Sigmoid colon (tissue), 7 donors: Measurements from ENCODE around the gene GDF7. TPM values are rescaled to one million over a fixed set of nuclear protein-coding genes. Genes with fewer than 3 reads are reported as not detected.

Experiments
- DNase-seq: peaks from one replicate; pipeline ENCODE4 v3.0.0-alpha.2; 2019
- H3K27ac ChIP-seq, 4 donors: fragments of 200-600 bp; sonication (generic); one replicate each; pipeline ENCODE4 v1.5.1; 2016 to 2019; ENCODE audit warnings: mild to moderate bottlenecking in 1 of 4
- H3K27me3 ChIP-seq, 3 donors: fragments of 200-600 bp; sonication (generic); one replicate each; pipeline ENCODE4 v1.5.1; 2019; ENCODE audit warnings: mild to moderate bottlenecking in 1 of 3
- H3K36me3 ChIP-seq, 4 donors: fragments of 200-600 bp; sonication (generic); one replicate each; pipeline ENCODE4 v1.5.1; 2016 to 2019
- H3K4me1 ChIP-seq, 4 donors: fragments of 200-600 bp; sonication (generic); one replicate each; pipeline ENCODE4 v1.5.1; 2017 to 2019
- H3K4me3 ChIP-seq, 4 donors: fragments of 200-600 bp; sonication (generic); one replicate each; pipeline ENCODE4 v1.5.1; 2017 to 2019; ENCODE audit warnings: mild to moderate bottlenecking in 2 of 4, moderate library complexity in 1 of 4
- H3K9me3 ChIP-seq, 4 donors: fragments of 200-600 bp in 3 of 4; sonication (generic) in 3 of 4; one replicate each; pipeline versions ENCODE4 v1.5.1 to v1.6.1; 2013 to 2019
- CTCF ChIP-seq, 4 experiments: fragments of 450-650 bp in 3 of 4; fragments of 200-600 bp in 1 of 4; IDR thresholded peaks; one replicate each; pipeline ENCODE4 v1.5.1; 2016 to 2019; ENCODE audit warnings: antibody characterized with exemption in 4 of 4, mild to moderate bottlenecking in 3 of 4, moderate library complexity in 2 of 4
- EP300 ChIP-seq, 4 donors: sonication (generic); formaldehyde crosslinking; IDR thresholded peaks; one replicate each; pipeline ENCODE4 v1.6.1; 2017; ENCODE audit warnings: antibody characterized with exemption in 4 of 4
- POLR2A ChIP-seq, 2 donors: fragments of 450-650 bp; IDR thresholded peaks; one replicate each; pipeline ENCODE4 v1.6.1; 2016; ENCODE audit warnings: antibody characterized with exemption in 2 of 2, mild to moderate bottlenecking in 2 of 2, moderate library complexity in 2 of 2
- POLR2AphosphoS5 ChIP-seq, 4 donors: sonication (generic); formaldehyde crosslinking; IDR thresholded peaks; one replicate each; pipeline ENCODE4 v1.6.1; 2017; ENCODE audit warnings: antibody characterized with exemption in 4 of 4
- WGBS, 2 donors: extraction: QIAGEN DNeasy Blood & Tissue Kit; methylation state at CpG; one replicate each; pipeline ENCODE4 v1.1.7; 2013; 5-methylcytosine and 5-hydroxymethylcytosine counted together
- intact Hi-C: fragments of 100-400 bp; cut with DNase I; formaldehyde crosslinking; loops from one replicate; pipeline ENCODE4 v1.15.1; 2023
- polyA plus RNA-seq, 3 donors: library from polyadenylated mRNA; stranded (reverse); fragments of 200-250 nt; gene quantifications; one replicate each; pipeline ENCODE4 v1.2.3, GENCODE V29; 2013
- total RNA-seq, 4 donors: library from RNA; depleted of rRNA; stranded (reverse); fragments of >200 nt; gene quantifications; one replicate each; pipeline ENCODE4 v1.1.0, GENCODE V29; 2016
- donor health status: healthy with polysubstance abuse.
- donor health status: Bipolar disorder and iron deficiency.
- donor health status: healthy.

Gene GDF7
- total and polyA plus RNA-seq, 7 donors = under 0.01 to 1.6 (median 0.60) TPM

DNA sequence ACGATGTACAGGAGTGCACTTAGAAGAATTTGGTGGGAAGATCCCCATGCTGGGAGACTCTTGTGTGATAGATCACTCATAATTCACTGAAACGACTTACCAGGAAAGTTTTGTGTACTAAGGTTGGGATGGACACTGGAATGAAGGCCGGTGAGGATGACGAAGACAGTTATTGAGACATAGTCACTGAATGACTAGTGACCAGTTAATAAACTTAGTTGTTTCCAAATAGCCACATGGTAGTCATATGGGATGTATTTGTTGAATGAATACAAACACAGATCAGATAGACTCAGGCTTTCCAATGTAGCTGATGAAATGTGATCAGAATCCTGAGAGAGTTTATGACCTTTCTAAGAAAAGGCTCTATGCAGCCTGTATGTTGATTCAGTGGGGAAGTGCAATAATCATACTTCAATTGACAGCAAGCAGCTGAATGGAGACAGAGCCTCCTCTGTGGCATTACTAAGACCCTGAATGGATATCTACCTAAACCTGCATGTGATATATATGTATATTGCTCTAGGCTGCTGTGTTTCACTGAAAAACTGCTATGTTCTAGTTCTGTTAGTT, 20.4 kb downstream of the GDF7 start:
- WGBS, 2 donors = 93 to 96% methylated on average over 4 of the region's 4 CpGs
- DNase-seq = no peak
- TF ChIP-seq EP300 (IDR thresholded peaks at IDR 0.05) (no peak), CTCF (IDR thresholded peaks at IDR 0.05) (no peak), POLR2A (IDR thresholded peaks at IDR 0.05) (no peak), POLR2AphosphoS5 (IDR thresholded peaks at IDR 0.05) (no peak)
- Histone ChIP-seq H3K27ac (no peak overlapping the region), H3K9me3 (peaks cover 0 to 3% (median 0%) of the 10 kb centered on the region in 4 donors), H3K4me1 (no peaks in the 10 kb centered on the region), H3K36me3 (peaks cover 0 to 28% (median 9%) of the 10 kb centered on the region in 4 donors), H3K27me3 (no peaks in the 10 kb centered on the region), H3K4me3 (no peak overlapping the region)
- intact Hi-C loops = no loop called here

GRCh38 chr2:20689428-20690264, 22.7 kb downstream of the GDF7 start:
- H3K4me1 ChIP-seq = no peaks in the 10 kb centered on the region
- no peak for DNase-seq
- peaks cover 0 to 3% (median 0%) of the 10 kb centered on the region in 4 donors for H3K9me3 ChIP-seq
- no peaks in the 10 kb centered on the region for H3K27me3 ChIP-seq
- TF ChIP-seq POLR2AphosphoS5 (IDR thresholded peaks at IDR 0.05) = no peak
- no peak for TF ChIP-seq CTCF (IDR thresholded peaks at IDR 0.05)
- no peak for TF ChIP-seq EP300 (IDR thresholded peaks at IDR 0.05)
- no peak for TF ChIP-seq POLR2A (IDR thresholded peaks at IDR 0.05)
- H3K27ac ChIP-seq = no peak overlapping the region
- 53 to 82% methylated on average over 11 of the region's 11 CpGs for WGBS, 2 donors
- H3K36me3 ChIP-seq = peaks cover 0 to 37% (median 8%) of the 10 kb centered on the region in 4 donors
- intact Hi-C loops = no loop called here
- H3K4me3 ChIP-seq = no peak overlapping the region

DNA sequence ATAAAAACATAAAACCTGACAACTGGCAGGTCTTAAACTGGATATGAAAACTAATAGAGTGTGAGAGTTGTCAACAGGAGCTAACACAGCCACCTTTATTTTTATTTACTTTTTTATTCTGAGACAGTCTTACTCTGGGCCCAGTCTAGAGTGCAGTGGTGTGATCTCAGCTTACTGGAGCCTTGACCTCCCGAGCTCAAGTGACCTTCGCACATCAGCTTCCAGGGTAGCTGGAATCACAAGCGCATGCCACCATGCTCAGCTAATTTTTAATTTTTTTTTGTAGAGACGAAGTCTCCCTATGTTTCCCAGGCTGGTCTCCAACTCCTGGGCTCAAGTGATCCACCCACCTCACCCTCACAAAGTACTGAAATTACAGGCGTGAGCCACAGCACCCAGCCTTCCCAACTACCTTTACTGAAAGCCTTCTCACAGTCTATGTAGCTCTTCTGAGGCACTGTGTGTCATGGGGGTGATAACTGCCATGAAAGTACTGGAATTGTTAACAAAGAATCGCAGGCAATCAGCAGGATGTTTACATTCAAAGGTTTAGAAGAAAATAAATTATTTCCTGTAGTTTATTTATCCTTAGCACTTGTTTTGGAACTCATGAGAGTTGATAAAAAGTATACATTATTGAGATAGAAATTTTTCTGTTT, 24.3 kb downstream of the GDF7 start:
- TF ChIP-seq POLR2A (IDR thresholded peaks at IDR 0.05) (no peak), POLR2AphosphoS5 (IDR thresholded peaks at IDR 0.05) (no peak), CTCF (IDR thresholded peaks at IDR 0.05) (no peak), EP300 (IDR thresholded peaks at IDR 0.05) (no peak)
- no peak for DNase-seq
- WGBS, 2 donors = 35 to 78% methylated on average over 6 of the region's 6 CpGs

GRCh38 chr2:20692081-20692480, 25.1 kb downstream of the GDF7 start:
- peaks cover 0 to 18% (median under 1%) of the 10 kb centered on the region in 4 donors for H3K36me3 ChIP-seq
- no peaks in the 10 kb centered on the region for H3K27me3 ChIP-seq
- H3K27ac ChIP-seq = no peak overlapping the region
- no peak overlapping the region for H3K4me3 ChIP-seq
- no peak for DNase-seq
- intact Hi-C loops = no loop called here
- no peak for TF ChIP-seq POLR2AphosphoS5 (IDR thresholded peaks at IDR 0.05)
- peaks cover 0 to 3% (median 0%) of the 10 kb centered on the region in 4 donors for H3K9me3 ChIP-seq
- WGBS, 2 donors = 91 to 97% methylated on average over 2 of the region's 2 CpGs
- no peaks in the 10 kb centered on the region for H3K4me1 ChIP-seq

More for the DNA sequence above, 24.3 kb downstream of the GDF7 start:
- H3K27ac ChIP-seq = no peak overlapping the region
- H3K27me3 ChIP-seq = no peaks in the 10 kb centered on the region
- intact Hi-C loops = no loop called here
- no peak overlapping the region for H3K4me3 ChIP-seq
- H3K36me3 ChIP-seq = peaks cover 0 to 26% (median 4%) of the 10 kb centered on the region in 4 donors
- peaks cover 0 to 3% (median 0%) of the 10 kb centered on the region in 4 donors for H3K9me3 ChIP-seq
- H3K4me1 ChIP-seq = no peaks in the 10 kb centered on the region

DNA sequence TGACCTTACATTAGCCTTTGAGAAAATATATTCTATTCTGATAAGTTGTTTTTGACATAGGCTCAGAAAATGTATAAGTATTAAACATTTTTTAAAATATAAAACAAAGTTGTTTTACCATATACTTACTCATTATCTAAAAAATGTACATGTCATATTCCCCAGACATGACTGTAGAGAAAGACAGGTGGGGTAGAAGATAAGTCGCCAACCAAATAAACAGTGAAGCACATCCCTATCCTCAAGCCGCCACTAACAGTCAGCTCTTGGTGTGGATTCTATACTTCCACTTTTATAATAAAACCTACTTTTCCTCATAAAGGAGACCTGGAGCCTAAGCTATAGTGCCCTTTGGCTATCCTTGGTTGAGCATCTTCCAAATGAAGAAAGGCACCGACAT, 26.4 kb downstream of the GDF7 start:
- Histone ChIP-seq H3K4me3 (no peak overlapping the region), H3K27me3 (no peaks in the 10 kb centered on the region), H3K36me3 (peaks cover 0 to 18% (median 0%) of the 10 kb centered on the region in 4 donors), H3K4me1 (no peaks in the 10 kb centered on the region), H3K9me3 (peaks cover 0 to 3% (median 0%) of the 10 kb centered on the region in 4 donors), H3K27ac (no peak overlapping the region)
- WGBS, 2 donors = 89 to 93% methylated on average over 3 of the region's 3 CpGs
- no peak for DNase-seq
- TF ChIP-seq POLR2A (IDR thresholded peaks at IDR 0.05) = no peak
- TF ChIP-seq POLR2AphosphoS5 (IDR thresholded peaks at IDR 0.05) = no peak
- no peak for TF ChIP-seq CTCF (IDR thresholded peaks at IDR 0.05)
- no peak for TF ChIP-seq EP300 (IDR thresholded peaks at IDR 0.05)
- intact Hi-C loops = no loop called here
